ENCODE data around the gene NOL4L. TPM values are rescaled to one million over a fixed set of nuclear protein-coding genes. Genes with fewer than 3 reads are reported as not detected.

The NOL4L gene
- total RNA-seq, 1 experiment from 2014 or later: 40.9 TPM

GRCh38 chr20:32573167-32573851 lies 11.8 kb downstream of the NOL4L start:
- ChIA-PET POLR2A (ENCODE audit: unreplicated experiment) (interaction anchor here (0.6 kb wide), 1 partner anchor 79 kb away, joined by 4 read pairs; no protein-coding TSS in a partner anchor), CTCF (no interaction called here)
- peaks cover 16% of the 10 kb centered on the region for H3F3A ChIP-seq (ENCODE audit: insufficient read depth, low read depth)

GRCh38 chr20:32572271-32572968 lies 12.7 kb downstream of the NOL4L start:
- no peaks in the 10 kb centered on the region for H3K9me3 ChIP-seq (ENCODE audit: insufficient read depth, low read depth)
- BruUV-seq (replicated peaks): no TSS peak
- CTCF ChIA-PET: no interaction called here

More at GRCh38 chr20:32573167-32573851, 11.8 kb downstream of the NOL4L start:
- H3K27ac ChIP-seq: no peak overlapping the region
- H4K20me1 ChIP-seq (ENCODE audit: insufficient read depth): no peaks in the 10 kb centered on the region
- no peaks in the 10 kb centered on the region for H3K9me2 ChIP-seq (ENCODE audit: insufficient read depth)
- H3K27me3 ChIP-seq (ENCODE audit: insufficient read depth, low read depth): no peaks in the 10 kb centered on the region
- no peaks in the 10 kb centered on the region for H3K9me3 ChIP-seq (ENCODE audit: insufficient read depth, low read depth)
- no peak overlapping the region for H2AFZ ChIP-seq
- peaks cover 32% of the 10 kb centered on the region for H3K79me2 ChIP-seq (ENCODE audit: low read depth)
- H3K4me3 ChIP-seq: no peak overlapping the region
- no TSS peak for BruUV-seq (replicated peaks)
- peaks cover 55% of the 10 kb centered on the region for H3K4me1 ChIP-seq (replicated peaks; ENCODE audit: insufficient read depth)
- DNase-seq: no peak
- intact Hi-C loops (cut with micrococcal nuclease; ENCODE audit: unreplicated experiment): no loop called here
- TF ChIP-seq EZH2 (IDR thresholded peaks at IDR 0.05; ENCODE audit: low read depth) (no peak), CTCF (conservative IDR thresholded peaks at IDR 0.05) (no peak)
- no peaks in the 10 kb centered on the region for H3K36me3 ChIP-seq (ENCODE audit: low read depth)
- H3K4me2 ChIP-seq: no peak overlapping the region

DNA sequence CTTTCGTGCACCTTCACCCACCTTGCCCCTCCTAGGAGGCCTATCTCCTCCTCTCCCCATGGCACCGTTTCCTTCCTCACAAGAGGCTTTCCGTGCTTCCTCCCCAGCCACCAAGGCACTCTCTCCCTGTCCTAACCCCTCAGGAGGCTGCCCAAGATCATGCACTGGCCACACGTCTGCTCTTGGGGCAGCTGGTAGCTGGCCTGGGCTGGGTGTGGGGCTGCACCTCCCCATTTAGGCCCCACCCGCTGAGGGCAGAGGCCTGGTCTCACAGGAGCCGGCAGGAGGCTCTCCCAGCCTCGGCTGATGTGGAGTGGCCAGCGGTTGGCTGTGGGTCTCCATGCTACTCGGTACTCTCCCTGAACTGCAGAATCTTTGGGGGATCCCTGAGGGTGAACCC lies 13.6 kb downstream of the NOL4L start:
- no peak overlapping the region for H3K4me3 ChIP-seq
- TF ChIP-seq EZH2 (IDR thresholded peaks at IDR 0.05; ENCODE audit: low read depth): no peak
- H4K20me1 ChIP-seq (ENCODE audit: insufficient read depth): no peaks in the 10 kb centered on the region
- H3K27me3 ChIP-seq (ENCODE audit: insufficient read depth, low read depth): no peaks in the 10 kb centered on the region
- no peaks in the 10 kb centered on the region for H3K9me3 ChIP-seq (ENCODE audit: insufficient read depth, low read depth)
- H3F3A ChIP-seq (ENCODE audit: insufficient read depth, low read depth): peaks cover 15% of the 10 kb centered on the region; the same call in 1 of the 2 replicates
- H3K79me2 ChIP-seq (ENCODE audit: low read depth): peaks cover 49% of the 10 kb centered on the region
- no peak overlapping the region for H2AFZ ChIP-seq
- CTCF ChIA-PET: no interaction called here
- intact Hi-C loops (cut with micrococcal nuclease; ENCODE audit: unreplicated experiment): no loop called here
- BruUV-seq (replicated peaks): no TSS peak
- H3K9me2 ChIP-seq (ENCODE audit: insufficient read depth): no peaks in the 10 kb centered on the region
- no peak for DNase-seq
- no peak overlapping the region for H3K4me2 ChIP-seq
- H3K27ac ChIP-seq: no peak overlapping the region
- no peaks in the 10 kb centered on the region for H3K36me3 ChIP-seq (ENCODE audit: low read depth)
- peaks cover 60% of the 10 kb centered on the region for H3K4me1 ChIP-seq (replicated peaks; ENCODE audit: insufficient read depth)
- POLR2A ChIA-PET (ENCODE audit: unreplicated experiment): no interaction called here

More at GRCh38 chr20:32572271-32572968, 12.7 kb downstream of the NOL4L start:
- no peak for TF ChIP-seq EZH2 (IDR thresholded peaks at IDR 0.05; ENCODE audit: low read depth)
- no peak for TF ChIP-seq CTCF (conservative IDR thresholded peaks at IDR 0.05)
- intact Hi-C loops (cut with micrococcal nuclease; ENCODE audit: unreplicated experiment): no loop called here
- no peaks in the 10 kb centered on the region for H4K20me1 ChIP-seq (ENCODE audit: insufficient read depth)
- POLR2A ChIA-PET (ENCODE audit: unreplicated experiment): interaction anchor here (0.6 kb wide), 1 partner anchor 78 kb away, joined by 4 read pairs; no protein-coding TSS in a partner anchor
- H3K4me3 ChIP-seq: no peak overlapping the region
- H3K9me2 ChIP-seq (ENCODE audit: insufficient read depth): no peaks in the 10 kb centered on the region
- no peaks in the 10 kb centered on the region for H3K27me3 ChIP-seq (ENCODE audit: insufficient read depth, low read depth)
- H3F3A ChIP-seq (ENCODE audit: insufficient read depth, low read depth): peaks cover 15% of the 10 kb centered on the region; the same call in 1 of the 2 replicates
- H2AFZ ChIP-seq: no peak overlapping the region
- H3K79me2 ChIP-seq (ENCODE audit: low read depth): peaks cover 41% of the 10 kb centered on the region
- no peak for DNase-seq
- peaks cover 58% of the 10 kb centered on the region for H3K4me1 ChIP-seq (replicated peaks; ENCODE audit: insufficient read depth)
- H3K36me3 ChIP-seq (ENCODE audit: low read depth): no peaks in the 10 kb centered on the region
- no peak overlapping the region for H3K27ac ChIP-seq
- H3K4me2 ChIP-seq: no peak overlapping the region
